Brain microvascular endothelial cell (primary cell): Measurements from ENCODE around the gene NREP.

Experiments used
- DNase-seq: peaks from one replicate; pipeline ENCODE4 v3.0.0-alpha.2; 2020
- H3K27ac ChIP-seq: fragments of 250-450 bp; sonication (Bioruptor Pico); 2 replicates; pipeline ENCODE4 v1.5.1; 2020; ENCODE audit warnings: mild to moderate bottlenecking, moderate library complexity
- H3K27me3 ChIP-seq: fragments of 250-450 bp; sonication (Bioruptor Pico); replicated peaks from 2 replicates; pipeline ENCODE4 v1.5.1; 2020; ENCODE audit warnings: mild to moderate bottlenecking
- H3K36me3 ChIP-seq: fragments of 250-450 bp; sonication (Bioruptor Pico); replicated peaks from 2 replicates; pipeline ENCODE4 v1.5.1; 2020; ENCODE audit warnings: mild to moderate bottlenecking
- H3K4me3 ChIP-seq: 2 replicates; pipeline ENCODE4 v1.5.1; 2011; ENCODE audit warnings: low read depth, mild to moderate bottlenecking, control low read depth, low read length, moderate library complexity
- CTCF ChIP-seq: IDR thresholded peaks from 2 replicates; pipeline ENCODE4 v1.5.1; 2011; ENCODE audit warnings: low read depth, mild to moderate bottlenecking, moderate library complexity, low read length, control low read depth, inconsistent platforms; ENCODE audit errors: missing control alignments
- in situ Hi-C: cut with HindIII; loops from 2 replicates; pipeline ENCODE4 v1.10.0; 2017; ENCODE audit warnings: low sequenced_read_pairs, low pct_ligation_motif_present

NREP gene

GRCh38 chr5:111782216-111782615 lies 25.2 kb upstream of the NREP start:
- in situ Hi-C loops: no loop called here
- Histone ChIP-seq H3K36me3 (no peaks in the 10 kb centered on the region), H3K27ac (peak overlapping the region; percentile 24), H3K4me3 (no peak overlapping the region), H3K27me3 (no peaks in the 10 kb centered on the region)
- DNase-seq: no peak
- TF ChIP-seq CTCF: no peak

- TF ChIP-seq CTCF: no peak
- no peak overlapping the region for H3K4me3 ChIP-seq
- DNase-seq: peak; percentile 60
- no peaks in the 10 kb centered on the region for H3K36me3 ChIP-seq
- no peaks in the 10 kb centered on the region for H3K27me3 ChIP-seq
- in situ Hi-C loops: no loop called here
- no peak overlapping the region for H3K27ac ChIP-seq
Observed at GRCh38 chr5:111781200-111781599, 24.2 kb upstream of the NREP start.

GRCh38 chr5:111779922-111780292 lies 22.9 kb upstream of the NREP start:
- in situ Hi-C loops: no loop called here
- Histone ChIP-seq H3K27me3 (no peaks in the 10 kb centered on the region), H3K4me3 (no peak overlapping the region), H3K27ac (no peak overlapping the region), H3K36me3 (no peaks in the 10 kb centered on the region)
- no peak for TF ChIP-seq CTCF
- no peak for DNase-seq

GRCh38 chr5:111779260-111779921 lies 22.4 kb upstream of the NREP start:
- no peak overlapping the region for H3K27ac ChIP-seq
- no peak overlapping the region for H3K4me3 ChIP-seq
- TF ChIP-seq CTCF: no peak
- H3K27me3 ChIP-seq: no peaks in the 10 kb centered on the region
- no peak for DNase-seq
- in situ Hi-C loops: no loop called here
- no peaks in the 10 kb centered on the region for H3K36me3 ChIP-seq

GRCh38 chr5:111776913-111777781 lies 20.2 kb upstream of the NREP start:
- no peak for TF ChIP-seq CTCF
- no peaks in the 10 kb centered on the region for H3K36me3 ChIP-seq
- no peak overlapping the region for H3K27ac ChIP-seq
- H3K4me3 ChIP-seq: no peak overlapping the region
- in situ Hi-C loops: no loop called here
- no peaks in the 10 kb centered on the region for H3K27me3 ChIP-seq
- no peak for DNase-seq
